GM23338 (cell line): ENCODE results near the gene NTN3. TPM values are rescaled to one million over a fixed set of nuclear protein-coding genes. Genes with fewer than 3 reads are reported as not detected.

ENCODE experiments used
- ATAC-seq: fragments of 200-7000 bp; cut with Tn5 transposase; 3 replicates; pipeline ENCODE4 v1.9.1; 2020
- DNase-seq: peaks from one replicate; pipeline ENCODE4 v3.0.0-alpha.2; 2015; ENCODE audit warnings: low spot score
- H2AFZ ChIP-seq: fragments of 200-600 bp; sonication (generic); 2 replicates; pipeline ENCODE4 v1.8.0; 2016; ENCODE audit warnings: antibody characterized with exemption, mild to moderate bottlenecking, moderate library complexity
- H3F3A ChIP-seq: fragments of 200-600 bp; sonication (generic); replicated peaks from 2 replicates; pipeline ENCODE4 v1.8.0; 2017; ENCODE audit warnings: antibody characterized with exemption, mixed run types, low read depth
- H3K27ac ChIP-seq: fragments of 200-600 bp; sonication (generic); 2 replicates; pipeline ENCODE4 v1.6.1; 2016; ENCODE audit warnings: low read depth
- H3K27me3 ChIP-seq: fragments of 200-600 bp; sonication (generic); 2 replicates; pipeline ENCODE4 v1.8.0; 2016; ENCODE audit warnings: mild to moderate bottlenecking, mixed run types, moderate library complexity; ENCODE audit not compliant: insufficient read depth
- H3K36me3 ChIP-seq: fragments of 200-600 bp; sonication (generic); 2 replicates; pipeline ENCODE4 v1.8.0; 2016; ENCODE audit warnings: mild to moderate bottlenecking; ENCODE audit not compliant: insufficient read depth
- H3K4me1 ChIP-seq: fragments of 200-600 bp; sonication (generic); 2 replicates; pipeline ENCODE4 v1.8.0; 2016; ENCODE audit warnings: mild to moderate bottlenecking, moderate library complexity; ENCODE audit not compliant: insufficient read depth
- H3K4me2 ChIP-seq: fragments of 200-600 bp; sonication (generic); 2 replicates; pipeline ENCODE4 v1.7.1; 2017; ENCODE audit warnings: mixed run types
- H3K4me3 ChIP-seq: fragments of 200-600 bp; sonication (generic); 2 replicates; pipeline ENCODE4 v1.6.1; 2016; ENCODE audit warnings: mixed run types
- H3K79me2 ChIP-seq: fragments of 200-600 bp; sonication (generic); replicated peaks from 2 replicates; pipeline ENCODE4 v1.8.0; 2017; ENCODE audit warnings: mild to moderate bottlenecking; ENCODE audit not compliant: insufficient read depth
- H3K9me2 ChIP-seq: fragments of 200-600 bp; sonication (generic); 2 replicates; pipeline ENCODE4 v1.8.0; 2017; ENCODE audit not compliant: insufficient read depth
- H4K20me1 ChIP-seq: fragments of 200-600 bp; sonication (generic); replicated peaks from 2 replicates; pipeline ENCODE4 v1.8.0; 2017; ENCODE audit warnings: mild to moderate bottlenecking; ENCODE audit not compliant: insufficient read depth
- H3K27ac Mint-ChIP-seq: 2 replicates; pipeline ENCODE4 v1.8.0; 2020; ENCODE audit warnings: inconsistent platforms, mild to moderate bottlenecking, moderate library complexity, mixed read lengths
- H3K27me3 Mint-ChIP-seq: 3 replicates; pipeline ENCODE4 v1.8.0; 2022; ENCODE audit warnings: low read depth, mild to moderate bottlenecking, moderate library complexity, mixed read lengths, inconsistent platforms; ENCODE audit not compliant: insufficient read depth, poor library complexity
- H3K36me3 Mint-ChIP-seq: 3 replicates; pipeline ENCODE4 v1.8.0; 2021; ENCODE audit warnings: low read depth, mild to moderate bottlenecking, inconsistent platforms, moderate library complexity, mixed read lengths
- H3K4me1 Mint-ChIP-seq: 3 replicates; pipeline ENCODE4 v1.8.0; 2020; ENCODE audit warnings: mild to moderate bottlenecking, inconsistent platforms, mixed read lengths
- H3K4me3 Mint-ChIP-seq: 3 replicates; pipeline ENCODE4 v1.8.0; 2021; ENCODE audit warnings: moderate library complexity, mild to moderate bottlenecking, inconsistent platforms, mixed read lengths
- H3K9me3 Mint-ChIP-seq: 3 replicates; pipeline ENCODE4 v1.8.0; 2020; ENCODE audit warnings: moderate library complexity, mild to moderate bottlenecking, inconsistent platforms, mixed read lengths
- CREB1 ChIP-seq: fragments of 250-450 bp; sonication (Bioruptor Pico); IDR thresholded peaks from 2 replicates; pipeline ENCODE4 v1.5.0; 2020; ENCODE audit warnings: low read depth, mild to moderate bottlenecking, moderate library complexity
- CTCF ChIP-seq, 2 experiments: fragments of 200-600 bp in 1 of 2; sonication (generic) in 1 of 2; conservative IDR thresholded peaks; 2 replicates each; pipeline versions ENCODE4 v1.5.1 to v1.6.1; 2016 to 2017; ENCODE audit warnings: antibody characterized with exemption in 2 of 2, low read depth in 2 of 2, mild to moderate bottlenecking in 2 of 2, moderate library complexity in 1 of 2
- REST ChIP-seq: IDR thresholded peaks from one replicate; pipeline ENCODE4 v1.6.1; 2018; ENCODE audit warnings: antibody characterized with exemption; ENCODE audit not compliant: unreplicated experiment
- ZNF114 ChIP-seq: fragments of 250-450 bp; sonication (Bioruptor Pico); IDR thresholded peaks from 2 replicates; pipeline ENCODE4 v1.5.0; 2020; ENCODE audit warnings: mild to moderate bottlenecking, moderate library complexity
- ZNF462 ChIP-seq: fragments of 250-450 bp; sonication (Bioruptor Pico); IDR thresholded peaks from 2 replicates; pipeline ENCODE4 v1.5.0; 2020; ENCODE audit warnings: mild to moderate bottlenecking, moderate library complexity
- polyA plus RNA-seq: library from polyadenylated mRNA; unstranded; fragments of >200 nt; fragmentation: Nextera tagmentation; extraction: Ambion mirVana; gene quantifications from 2 replicates; pipeline ENCODE4 v1.2.1, GENCODE V29; 2016
- total RNA-seq: library from RNA; depleted of rRNA; stranded (reverse); fragments of >200 nt; shearing (Covaris generic); gene quantifications from 2 replicates; pipeline ENCODE4 v1.2.3, GENCODE V29; 2014

Gene NTN3
- total and polyA plus RNA-seq, 2 experiments from 2014 or later: 0.10 to 1.7 TPM

GRCh38 chr16:2508722-2509400 is 37.8 kb downstream of the NTN3 start:
- H3K4me2 ChIP-seq: no peak overlapping the region
- no peaks in the 10 kb centered on the region for H3K9me2 ChIP-seq
- Mint-ChIP-seq H3K27me3 (peaks cover 32% of the 10 kb centered on the region), H3K4me3 (no peak overlapping the region), H3K27ac (no peak overlapping the region), H3K36me3 (no peaks in the 10 kb centered on the region), H3K9me3 (no peaks in the 10 kb centered on the region; the same call in 2 of the 3 replicates), H3K4me1 (peaks cover 24% of the 10 kb centered on the region)
- no peak overlapping the region for H3K27ac ChIP-seq
- no peaks in the 10 kb centered on the region for H3K36me3 ChIP-seq
- H3K79me2 ChIP-seq: no peaks in the 10 kb centered on the region
- H3K4me1 ChIP-seq: peaks cover 14% of the 10 kb centered on the region; the same call in 1 of the 2 replicates
- no peaks in the 10 kb centered on the region for H3K27me3 ChIP-seq
- H3F3A ChIP-seq: peaks cover 10% of the 10 kb centered on the region; the same call in 1 of the 2 replicates
- no peak overlapping the region for H3K4me3 ChIP-seq
- DNase-seq: no peak
- TF ChIP-seq CTCF (conservative IDR thresholded peaks at IDR 0.05; ENCODE audit: low read depth in 2 of 2) (peak in 1 of 2 experiments; percentile 29; a peak in 3 of 4 replicates), REST (no peak), ZNF114 (CRISPR knock-in tag) (no peak)
- ATAC-seq: no peak
- no peak overlapping the region for H2AFZ ChIP-seq
- no peaks in the 10 kb centered on the region for H4K20me1 ChIP-seq

- H3K4me3 Mint-ChIP-seq: peak overlapping the region; percentile 43
- Histone ChIP-seq H3K79me2 (peaks cover 19% of the 10 kb centered on the region), H3K4me2 (peak overlapping the region; percentile 73), H3K36me3 (no peaks in the 10 kb centered on the region), H3F3A (0 out of 2 replicates have a peak, but pooled peaks cover 11% of the 10 kb centered on the region), H3K9me2 (no peaks in the 10 kb centered on the region), H2AFZ (no peak overlapping the region), H3K27ac (no peak overlapping the region), H3K27me3 (no peaks in the 10 kb centered on the region), H3K4me1 (peaks cover 22% of the 10 kb centered on the region; the same call in 1 of the 2 replicates), H3K4me3 (peak overlapping the region; percentile 41; the same call in 1 of the 2 replicates), H4K20me1 (peaks cover 17% of the 10 kb centered on the region)
- peaks cover 38% of the 10 kb centered on the region for H3K27me3 Mint-ChIP-seq
- no peaks in the 10 kb centered on the region; the same call in 2 of the 3 replicates for H3K9me3 Mint-ChIP-seq
- DNase-seq: peak; percentile 49
- H3K4me1 Mint-ChIP-seq: peaks cover 38% of the 10 kb centered on the region
- H3K27ac Mint-ChIP-seq: 0 out of 2 replicates have a peak overlapping the region, but pooled peaks have one; percentile 55
- H3K36me3 Mint-ChIP-seq: peaks cover 3% of the 10 kb centered on the region; the same call in 2 of the 3 replicates
- no peak; the same call in 2 of the 3 replicates for ATAC-seq
- no peak for TF ChIP-seq ZNF462 (CRISPR knock-in tag)
- TF ChIP-seq CREB1: peak; percentile 91
These were observed 40.2 kb downstream of the NTN3 start for GRCh38 chr16:2511128-2511800.
